Hepatocyte (in vitro differentiated cells): ENCODE data around the gene SH3PXD2A. TPM values are rescaled to one million over a fixed set of nuclear protein-coding genes. Genes with fewer than 3 reads are reported as not detected.

Experiments
- DNase-seq: peaks from one replicate; pipeline ENCODE4 v3.0.0-alpha.2; 2016; ENCODE audit warnings: low spot score
- H2AFZ ChIP-seq: fragments of 200-600 bp; sonication (generic); 2 replicates; pipeline ENCODE4 v1.6.0; 2016; ENCODE audit warnings: antibody characterized with exemption, mild to moderate bottlenecking
- H3K27ac ChIP-seq: fragments of 200-600 bp; sonication (generic); 2 replicates; pipeline ENCODE4 v1.5.1; 2016; ENCODE audit warnings: mild to moderate bottlenecking
- H3K27me3 ChIP-seq: fragments of 200-600 bp; sonication (generic); 2 replicates; pipeline ENCODE4 v1.6.1; 2016
- H3K36me3 ChIP-seq: fragments of 200-600 bp; sonication (generic); replicated peaks from 2 replicates; pipeline ENCODE4 v1.5.1; 2016; ENCODE audit warnings: low read depth; ENCODE audit not compliant: insufficient read depth
- H3K4me1 ChIP-seq: fragments of 200-600 bp; sonication (generic); 2 replicates; pipeline ENCODE4 v1.5.1; 2016; ENCODE audit warnings: mild to moderate bottlenecking, moderate library complexity; ENCODE audit not compliant: insufficient read depth
- H3K4me2 ChIP-seq: fragments of 200-600 bp; sonication (generic); 2 replicates; pipeline ENCODE4 v1.6.0; 2016
- H3K4me3 ChIP-seq: fragments of 200-600 bp; sonication (generic); 2 replicates; pipeline ENCODE4 v1.5.1; 2016; ENCODE audit warnings: mild to moderate bottlenecking
- H3K79me2 ChIP-seq: fragments of 200-600 bp; sonication (generic); 2 replicates; pipeline ENCODE4 v1.6.0; 2017; ENCODE audit warnings: mild to moderate bottlenecking
- H3K9me2 ChIP-seq: fragments of 200-600 bp; sonication (generic); replicated peaks from 2 replicates; pipeline ENCODE4 v1.6.0; 2017; ENCODE audit warnings: mild to moderate bottlenecking; ENCODE audit not compliant: insufficient read depth
- H3K9me3 ChIP-seq: fragments of 200-600 bp; sonication (generic); 2 replicates; pipeline ENCODE4 v1.5.1; 2016; ENCODE audit warnings: low read depth, mild to moderate bottlenecking
- H4K20me1 ChIP-seq: fragments of 200-600 bp; sonication (generic); 2 replicates; pipeline ENCODE4 v1.6.0; 2016; ENCODE audit warnings: mild to moderate bottlenecking; ENCODE audit not compliant: insufficient read depth, poor library complexity, severe bottlenecking
- EZH2 ChIP-seq: fragments of 200-600 bp; sonication (generic); IDR thresholded peaks from 2 replicates; pipeline ENCODE4 v1.6.1; 2016; ENCODE audit warnings: antibody characterized with exemption, mild to moderate bottlenecking, borderline replicate concordance
- EZH2phosphoT487 ChIP-seq: fragments of 200-600 bp; sonication (generic); IDR thresholded peaks from one replicate; pipeline ENCODE4 v1.6.1; 2018; ENCODE audit warnings: antibody characterized with exemption, mild to moderate bottlenecking, low read depth, moderate library complexity; ENCODE audit not compliant: unreplicated experiment, severe bottlenecking
- WGBS: methylation state at CpG from one replicate; pipeline ENCODE4 v1.1.6; 2016; ENCODE audit warnings: low lambda C conversion rate; ENCODE audit errors: missing lambda C conversion rate; 5-methylcytosine and 5-hydroxymethylcytosine counted together
- polyA plus RNA-seq: library from polyadenylated mRNA; unstranded; fragments of >200 nt; fragmentation: Nextera tagmentation; extraction: Ambion mirVana; gene quantifications from 2 replicates; pipeline ENCODE4 v1.2.1, GENCODE V29; 2016
- total RNA-seq: library from RNA; depleted of rRNA; stranded (reverse); fragments of >200 nt; gene quantifications from 2 replicates; pipeline ENCODE4 v1.2.3, GENCODE V29; 2014
- TF ChIP-seq, protein P1 (sequence below): fragments of 200-600 bp; sonication (generic); IDR thresholded peaks from 2 replicates; pipeline ENCODE4 v1.5.1; 2016; ENCODE audit warnings: antibody characterized with exemption, mild to moderate bottlenecking; ENCODE audit not compliant: poor library complexity

The SH3PXD2A gene
- total and polyA plus RNA-seq, 2 experiments from 2014 or later: 8.4 to 13.6 TPM

DNA sequence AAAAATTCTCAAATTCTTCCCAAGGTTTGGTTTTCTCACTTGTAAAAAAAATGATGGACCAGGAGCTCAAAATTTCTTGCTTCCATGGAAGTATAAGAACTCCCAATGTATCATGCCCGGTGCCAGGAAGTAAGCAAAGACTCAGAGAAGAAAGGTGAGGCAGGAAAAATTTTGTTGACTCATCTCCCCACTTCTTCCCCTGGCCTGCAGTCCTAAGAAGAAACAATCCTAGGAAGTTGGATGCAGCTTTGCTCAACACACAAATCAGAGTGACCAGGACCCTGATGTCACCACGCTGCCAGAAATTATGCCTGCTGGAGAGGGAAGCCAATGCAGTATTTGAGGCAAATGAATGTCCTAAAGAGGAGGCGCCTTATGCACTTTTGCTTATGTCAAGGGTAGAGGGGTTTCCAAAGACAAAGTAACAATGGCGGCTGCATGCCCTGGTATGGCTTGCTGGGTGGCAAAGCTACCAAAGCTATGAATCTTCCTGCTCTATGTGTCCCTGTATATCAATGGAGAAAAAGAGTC, 198.2 kb downstream of the SH3PXD2A start:
- Histone ChIP-seq H3K4me2 (no peak overlapping the region), H3K4me3 (no peak overlapping the region), H2AFZ (no peak overlapping the region), H3K4me1 (peaks cover 12% of the 10 kb centered on the region), H3K27ac (no peak overlapping the region), H3K27me3 (no peaks in the 10 kb centered on the region), H3K79me2 (peaks cover 43% of the 10 kb centered on the region), H3K9me2 (no peaks in the 10 kb centered on the region), H4K20me1 (peaks cover 8% of the 10 kb centered on the region), H3K36me3 (no peaks in the 10 kb centered on the region), H3K9me3 (no peaks in the 10 kb centered on the region)
- TF ChIP-seq EZH2phosphoT487: no peak
- TF ChIP-seq, protein P1, sequence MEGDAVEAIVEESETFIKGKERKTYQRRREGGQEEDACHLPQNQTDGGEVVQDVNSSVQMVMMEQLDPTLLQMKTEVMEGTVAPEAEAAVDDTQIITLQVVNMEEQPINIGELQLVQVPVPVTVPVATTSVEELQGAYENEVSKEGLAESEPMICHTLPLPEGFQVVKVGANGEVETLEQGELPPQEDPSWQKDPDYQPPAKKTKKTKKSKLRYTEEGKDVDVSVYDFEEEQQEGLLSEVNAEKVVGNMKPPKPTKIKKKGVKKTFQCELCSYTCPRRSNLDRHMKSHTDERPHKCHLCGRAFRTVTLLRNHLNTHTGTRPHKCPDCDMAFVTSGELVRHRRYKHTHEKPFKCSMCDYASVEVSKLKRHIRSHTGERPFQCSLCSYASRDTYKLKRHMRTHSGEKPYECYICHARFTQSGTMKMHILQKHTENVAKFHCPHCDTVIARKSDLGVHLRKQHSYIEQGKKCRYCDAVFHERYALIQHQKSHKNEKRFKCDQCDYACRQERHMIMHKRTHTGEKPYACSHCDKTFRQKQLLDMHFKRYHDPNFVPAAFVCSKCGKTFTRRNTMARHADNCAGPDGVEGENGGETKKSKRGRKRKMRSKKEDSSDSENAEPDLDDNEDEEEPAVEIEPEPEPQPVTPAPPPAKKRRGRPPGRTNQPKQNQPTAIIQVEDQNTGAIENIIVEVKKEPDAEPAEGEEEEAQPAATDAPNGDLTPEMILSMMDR: no peak
- TF ChIP-seq EZH2: no peak
- 99% methylated on average over 4 of the region's 4 CpGs for WGBS
- no peak for DNase-seq

DNA sequence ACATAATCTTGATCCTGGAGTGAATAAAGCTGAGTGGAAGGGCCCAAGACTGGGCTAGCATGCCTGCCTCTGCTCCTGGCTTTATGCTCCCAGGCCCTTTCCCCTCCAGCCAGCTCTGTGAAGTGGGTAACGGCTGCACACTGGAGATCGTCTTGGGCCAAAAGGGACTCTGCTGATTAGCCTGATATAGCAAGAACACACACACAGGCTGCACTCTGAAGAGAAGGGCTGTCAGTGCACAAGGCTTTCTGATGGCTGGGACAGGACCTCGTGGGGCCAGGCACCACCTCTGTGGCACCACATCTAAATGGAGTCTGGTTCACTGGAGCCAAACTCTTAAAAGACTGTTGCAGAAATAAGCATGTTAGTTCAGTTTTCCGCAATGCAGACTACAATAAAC, 200.5 kb downstream of the SH3PXD2A start:
- WGBS: 71% methylated on average over 4 of the region's 4 CpGs
- H3K4me2 ChIP-seq: no peak overlapping the region
- no peak overlapping the region for H3K4me3 ChIP-seq
- H3K36me3 ChIP-seq: no peaks in the 10 kb centered on the region
- no peaks in the 10 kb centered on the region for H3K9me2 ChIP-seq
- H2AFZ ChIP-seq: no peak overlapping the region
- DNase-seq: no peak
- peaks cover 9% of the 10 kb centered on the region for H4K20me1 ChIP-seq
- H3K27ac ChIP-seq: no peak overlapping the region
- peaks cover 46% of the 10 kb centered on the region for H3K79me2 ChIP-seq
- H3K9me3 ChIP-seq: no peaks in the 10 kb centered on the region
- H3K4me1 ChIP-seq: peaks cover 9% of the 10 kb centered on the region
- H3K27me3 ChIP-seq: no peaks in the 10 kb centered on the region
- TF ChIP-seq, protein P1: no peak
- TF ChIP-seq EZH2 (no peak), EZH2phosphoT487 (no peak)

DNA sequence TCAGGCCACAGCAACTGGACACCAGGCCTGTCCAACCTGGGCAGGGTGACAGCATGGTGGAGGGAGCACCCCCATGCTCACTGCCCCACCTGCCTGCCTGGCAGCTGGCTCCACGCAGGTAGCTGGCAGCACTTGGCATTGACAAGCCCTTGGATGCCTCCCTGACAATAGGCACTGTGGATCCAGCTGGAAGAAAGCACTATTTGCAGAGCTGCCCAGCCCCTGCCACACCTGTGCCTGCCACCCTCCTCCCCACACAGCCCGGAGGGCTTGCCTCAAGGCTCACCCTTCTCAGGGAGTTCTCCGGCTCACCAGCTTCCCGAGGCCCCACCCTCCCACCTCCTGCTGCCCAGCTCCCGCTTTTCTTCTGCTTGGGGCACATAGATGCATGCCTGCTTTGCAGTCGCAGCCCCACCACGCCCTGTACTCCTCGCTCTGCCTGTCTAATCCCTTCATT, 201.8 kb downstream of the SH3PXD2A start:
- 86% methylated on average over 5 of the region's 8 CpGs for WGBS
- peaks cover 39% of the 10 kb centered on the region for H3K79me2 ChIP-seq
- no peak overlapping the region for H3K4me3 ChIP-seq
- H3K4me2 ChIP-seq: no peak overlapping the region
- no peak for DNase-seq
- H2AFZ ChIP-seq: no peak overlapping the region
- TF ChIP-seq EZH2phosphoT487 (no peak), EZH2 (no peak)
- TF ChIP-seq, protein P1: no peak
- no peaks in the 10 kb centered on the region for H3K27me3 ChIP-seq
- H3K9me3 ChIP-seq: no peaks in the 10 kb centered on the region
- peaks cover 9% of the 10 kb centered on the region for H4K20me1 ChIP-seq
- H3K27ac ChIP-seq: no peak overlapping the region
- H3K9me2 ChIP-seq: no peaks in the 10 kb centered on the region
- H3K4me1 ChIP-seq: peaks cover 6% of the 10 kb centered on the region
- H3K36me3 ChIP-seq: no peaks in the 10 kb centered on the region
